Astrocyte of the spinal cord (primary cell): Measurements from ENCODE around the gene ZNF444.

Experiments used
- DNase-seq: peaks from one replicate; pipeline ENCODE4 v3.0.0; 2011; ENCODE audit warnings: low read depth, low spot score
- H3K4me3 ChIP-seq: 2 replicates; pipeline ENCODE4 v1.5.1; 2011; ENCODE audit warnings: low read depth, mild to moderate bottlenecking, low read length, moderate library complexity
- CTCF ChIP-seq: IDR thresholded peaks from 2 replicates; pipeline ENCODE4 v1.5.1; 2012; ENCODE audit warnings: low read depth, mild to moderate bottlenecking, low read length, inconsistent platforms
- in situ Hi-C: cut with HindIII; loops from 2 replicates; pipeline ENCODE4 v1.10.0; 2017; ENCODE audit warnings: low sequenced_read_pairs

ZNF444 gene

GRCh38 chr19:56132316-56132822 is 8.7 kb upstream of the ZNF444 start:
- in situ Hi-C loops, result no loop called here
- H3K4me3 ChIP-seq, result no peak overlapping the region
- DNase-seq, result peak; percentile 36
- no peak for TF ChIP-seq CTCF

- TF ChIP-seq CTCF, result no peak
- H3K4me3 ChIP-seq, result no peak overlapping the region
- in situ Hi-C loops, result no loop called here
- no peak for DNase-seq
Measured at GRCh38 chr19:56133858-56134653, 7.0 kb upstream of the ZNF444 start.

- no peak for TF ChIP-seq CTCF
- no peak overlapping the region for H3K4me3 ChIP-seq
- no peak for DNase-seq
- in situ Hi-C loops, result no loop called here
Measured at GRCh38 chr19:56134654-56134921, 6.5 kb upstream of the ZNF444 start.

- no peak for TF ChIP-seq CTCF
- in situ Hi-C loops, result no loop called here
- DNase-seq, result no peak
- no peak overlapping the region for H3K4me3 ChIP-seq
Measured at GRCh38 chr19:56136362-56136761, 4.7 kb upstream of the ZNF444 start.

GRCh38 chr19:56137405-56137804 is 3.7 kb upstream of the ZNF444 start:
- in situ Hi-C loops, result no loop called here
- H3K4me3 ChIP-seq, result no peak overlapping the region
- no peak for DNase-seq
- TF ChIP-seq CTCF, result no peak

GRCh38 chr19:56138069-56138468 is 3.0 kb upstream of the ZNF444 start:
- no peak for DNase-seq
- no peak overlapping the region for H3K4me3 ChIP-seq
- TF ChIP-seq CTCF, result no peak
- in situ Hi-C loops, result no loop called here
